GM18867 (cell line): ENCODE measurements around the gene RASAL3.
A peak's percentile ranks its signal among the peaks of the same experiment; 100 is the strongest.
"Not testable (repeated sequence)": the region's sequence is repeated elsewhere in the genome, so short reads cannot be mapped to it uniquely, and the experiment has no call there.

Experiments
- ATAC-seq: cut with Tn5 transposase; IDR thresholded peaks from one replicate; pipeline ENCODE4 v1.9.1; 2021; ENCODE audit warnings: mild to moderate bottlenecking, moderate library complexity; ENCODE audit not compliant: unreplicated experiment

Gene RASAL3

DNA sequence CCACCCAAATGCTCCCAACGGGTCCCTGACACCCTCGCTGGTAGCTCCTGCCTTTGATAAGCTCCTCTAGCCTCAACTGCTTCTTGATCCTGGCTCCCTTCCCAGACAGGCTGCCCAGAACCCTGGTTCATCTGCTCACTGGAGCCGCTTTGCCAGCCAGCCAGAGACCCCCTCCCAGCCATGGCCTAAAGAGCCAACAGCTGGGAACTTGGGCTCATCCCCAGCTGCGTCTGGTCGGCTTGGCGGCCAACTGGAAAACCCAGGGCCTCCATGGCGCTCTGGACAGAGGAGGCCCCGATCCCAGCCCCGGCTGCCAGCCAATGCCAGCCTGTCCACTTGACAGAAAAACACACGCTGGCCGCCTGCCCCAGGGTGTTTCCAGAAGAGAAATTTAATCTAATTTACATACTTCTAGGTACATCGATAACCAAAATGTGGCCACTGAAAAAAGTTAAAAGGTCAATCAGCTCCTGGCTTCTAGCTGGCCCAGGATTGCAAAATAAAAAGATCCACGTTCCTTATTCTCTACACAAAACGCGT is 42.6 kb downstream of the RASAL3 start:
- ATAC-seq = no peak

DNA sequence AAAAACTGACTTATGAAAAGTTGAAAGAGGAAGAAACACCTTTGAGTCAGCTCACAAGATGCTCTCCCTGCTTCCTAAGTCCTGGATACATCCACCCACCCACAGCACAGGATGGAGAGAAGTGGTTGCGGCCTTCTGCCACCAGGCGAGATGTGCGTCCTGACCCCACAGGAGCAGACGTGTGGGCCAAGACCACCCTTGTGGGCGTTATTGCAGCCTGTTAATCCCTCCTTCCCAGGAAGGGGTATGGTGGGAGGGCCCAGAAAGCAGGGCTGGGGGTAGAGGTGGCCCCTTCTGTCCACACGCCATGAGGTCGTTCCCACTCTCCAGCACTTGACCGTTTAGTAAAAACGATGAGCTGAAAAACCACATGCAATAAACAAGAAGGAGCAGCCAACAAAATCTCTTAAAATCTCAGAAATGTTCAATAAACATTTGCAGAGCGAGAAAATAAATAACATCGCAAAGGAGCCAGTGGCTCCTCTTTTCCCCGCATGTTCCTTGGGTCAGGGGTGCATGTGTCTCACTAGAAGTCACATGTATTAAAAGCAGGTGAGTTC is 43.1 kb downstream of the RASAL3 start:
- no peak for ATAC-seq

DNA sequence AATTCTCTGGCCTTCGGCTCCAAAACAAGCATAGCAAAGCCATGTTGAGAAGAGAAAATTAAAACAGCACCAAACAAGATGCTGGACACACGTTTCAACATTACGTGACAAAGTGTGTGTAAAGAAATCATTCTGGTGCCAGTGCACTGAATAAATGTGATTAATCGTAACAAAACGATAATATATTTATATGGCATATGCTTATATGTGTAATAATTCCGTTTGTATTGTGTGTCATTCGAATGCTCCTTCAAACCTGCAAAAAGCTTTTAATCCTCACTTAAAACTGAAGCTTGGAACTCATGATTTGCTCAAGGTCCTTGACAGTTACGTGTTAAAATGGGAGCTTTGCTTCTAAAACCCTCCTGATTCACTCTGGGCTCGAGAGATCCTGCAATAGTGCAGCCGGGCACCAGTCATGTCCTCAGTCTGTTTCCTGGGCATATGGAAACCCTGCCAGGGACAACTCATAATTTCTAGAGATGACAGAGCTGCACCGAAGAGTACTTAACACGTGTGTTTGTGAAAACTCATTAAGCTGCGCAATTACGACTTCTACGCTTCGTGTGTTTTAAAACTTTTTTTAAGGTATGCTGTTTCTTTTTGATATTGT is 44.8 kb downstream of the RASAL3 start:
- no peak for ATAC-seq

DNA sequence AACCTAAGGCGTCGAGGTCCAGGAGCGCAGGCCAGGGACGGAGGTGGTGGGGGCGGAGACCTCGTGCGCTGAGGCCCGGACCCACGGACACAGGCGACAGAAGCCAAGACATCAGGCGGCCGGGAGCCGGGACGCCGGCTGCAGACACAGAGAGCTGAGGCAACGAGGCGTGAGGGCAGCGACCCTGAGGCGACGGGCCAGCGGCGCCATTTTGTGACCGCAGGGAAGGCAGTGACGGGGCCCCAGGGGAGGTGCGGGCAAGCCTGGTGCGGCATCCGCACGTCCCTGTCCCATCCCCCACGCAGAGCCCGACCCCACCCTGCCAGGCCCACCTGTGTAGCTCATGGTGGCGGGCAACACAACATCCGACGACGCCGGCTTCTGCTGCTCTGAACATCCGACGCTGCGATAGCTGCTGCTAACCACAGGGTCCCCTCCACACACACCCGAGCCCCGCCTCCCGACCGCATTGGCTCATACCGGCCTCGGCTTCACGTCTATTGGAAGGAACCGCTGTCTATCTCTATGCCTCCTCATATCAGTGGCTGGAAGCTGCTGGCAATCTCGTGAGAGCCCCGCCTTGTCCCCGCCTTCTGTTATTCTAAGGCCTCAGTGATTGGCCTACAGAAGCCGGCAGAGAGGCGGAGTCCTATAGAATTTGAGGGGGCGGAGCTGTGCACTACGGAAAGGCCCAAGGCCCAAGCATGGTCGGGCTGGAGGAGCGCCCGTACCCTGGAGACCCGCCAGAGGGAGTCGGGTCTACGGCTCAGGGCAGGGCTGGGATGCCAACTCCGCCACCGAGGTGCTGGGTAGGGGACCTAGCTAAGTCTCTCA is 45.5 kb downstream of the RASAL3 start, which contains the start of gene AKAP8L:
Gene AKAP8L (minus strand): TSS at position 410 of the 834 bp plus-strand sequence. CDS start 65 bp downstream, at position 345.
- ATAC-seq = peak; percentile 94

DNA sequence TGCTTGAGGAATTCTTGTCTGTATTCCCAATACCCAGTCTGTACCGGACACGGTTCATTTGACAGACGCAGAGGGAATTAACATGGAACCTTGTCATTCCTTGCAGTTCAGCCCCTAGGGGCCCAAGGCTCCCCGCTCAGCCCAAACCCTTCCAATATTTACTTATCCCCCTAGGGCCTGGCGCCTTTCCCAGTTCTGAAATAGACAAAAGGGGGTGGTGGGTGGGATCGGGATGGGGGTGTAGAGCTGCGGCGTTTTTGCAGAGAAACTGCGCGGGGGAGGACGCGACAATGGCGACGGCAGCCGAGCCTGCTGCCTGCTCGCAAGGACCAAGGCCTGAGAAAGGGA is 46.1 kb downstream of the RASAL3 start:
- no peak for ATAC-seq

DNA sequence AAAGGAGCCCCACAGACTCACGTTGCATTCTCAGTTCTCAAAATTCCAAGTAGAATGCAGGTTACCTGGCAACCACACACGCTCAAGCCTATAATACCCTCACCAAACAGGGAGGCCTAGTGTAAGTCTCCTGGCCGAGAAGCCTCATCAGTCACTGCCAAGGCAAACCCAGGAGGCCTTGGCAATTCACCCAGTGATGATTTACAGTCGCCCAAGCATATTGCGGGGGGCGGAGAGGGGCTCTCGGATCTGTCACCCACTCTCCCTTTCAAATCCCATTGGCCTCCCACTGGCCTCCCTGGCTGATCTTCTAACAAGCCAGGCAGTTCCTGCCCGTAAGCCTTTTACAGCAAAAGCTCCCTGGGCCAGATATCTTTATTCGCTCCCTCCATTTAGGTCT is 46.6 kb downstream of the RASAL3 start:
- no peak for ATAC-seq

DNA sequence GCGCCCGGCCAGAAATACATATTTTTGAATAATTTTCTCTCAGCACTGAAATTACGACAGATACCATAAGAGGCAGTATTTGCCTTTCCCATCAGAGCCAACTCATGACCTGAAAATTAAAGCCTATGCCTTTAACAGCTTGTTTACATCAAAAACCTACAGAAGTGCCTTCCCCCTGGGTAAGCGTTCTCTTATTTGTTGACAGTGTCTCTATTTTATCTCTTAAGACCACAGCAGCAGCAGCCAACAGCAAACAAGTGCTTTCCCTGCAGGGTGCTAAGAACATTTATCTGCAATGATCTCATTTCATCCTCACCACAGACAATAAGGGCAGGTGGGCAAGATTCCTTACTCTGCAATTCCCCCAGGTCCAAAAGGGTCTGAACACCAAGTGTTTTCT is 51.5 kb downstream of the RASAL3 start:
- ATAC-seq = no peak

DNA sequence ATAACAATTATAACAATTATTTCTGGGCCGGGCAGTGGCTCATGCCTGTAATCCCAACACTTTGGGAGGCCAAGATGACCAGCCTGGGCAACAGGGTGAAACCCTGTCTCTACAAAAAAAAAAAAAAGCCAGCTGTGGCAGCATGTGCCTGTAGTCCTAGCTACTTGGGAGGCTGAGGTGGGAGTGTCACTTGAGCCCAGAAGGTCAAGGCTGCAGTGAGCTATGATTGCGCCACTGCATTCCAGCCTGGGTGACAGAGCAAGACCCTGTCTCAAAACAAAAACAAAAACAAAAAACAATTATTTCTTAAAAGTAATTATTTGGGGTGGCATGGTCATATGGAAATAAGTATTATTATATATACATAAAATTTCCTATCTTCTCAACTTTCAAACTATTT is 53.0 kb downstream of the RASAL3 start:
- not testable (repeated sequence) for ATAC-seq

DNA sequence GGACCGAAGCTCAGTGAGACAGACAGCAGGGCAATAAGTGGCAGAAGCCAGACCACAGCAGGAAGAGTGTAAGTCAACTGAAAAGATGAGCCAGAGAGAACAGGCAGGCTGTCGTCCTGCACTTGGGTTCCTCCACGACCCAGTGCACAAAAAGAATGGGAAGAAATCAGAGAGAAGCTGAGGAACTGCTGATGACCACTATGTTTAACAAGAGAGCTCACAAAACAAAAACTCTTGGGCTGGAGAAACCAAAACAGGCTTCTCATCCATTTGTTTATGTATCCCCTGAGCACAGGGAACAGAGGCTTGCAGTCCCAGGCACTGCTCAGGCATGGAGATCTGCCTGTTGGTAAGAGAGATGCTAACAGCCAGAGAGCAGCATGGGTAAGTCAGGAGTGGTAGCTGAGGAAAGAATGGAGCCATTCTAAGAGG is 59.5 kb downstream of the RASAL3 start:
- no peak for ATAC-seq

DNA sequence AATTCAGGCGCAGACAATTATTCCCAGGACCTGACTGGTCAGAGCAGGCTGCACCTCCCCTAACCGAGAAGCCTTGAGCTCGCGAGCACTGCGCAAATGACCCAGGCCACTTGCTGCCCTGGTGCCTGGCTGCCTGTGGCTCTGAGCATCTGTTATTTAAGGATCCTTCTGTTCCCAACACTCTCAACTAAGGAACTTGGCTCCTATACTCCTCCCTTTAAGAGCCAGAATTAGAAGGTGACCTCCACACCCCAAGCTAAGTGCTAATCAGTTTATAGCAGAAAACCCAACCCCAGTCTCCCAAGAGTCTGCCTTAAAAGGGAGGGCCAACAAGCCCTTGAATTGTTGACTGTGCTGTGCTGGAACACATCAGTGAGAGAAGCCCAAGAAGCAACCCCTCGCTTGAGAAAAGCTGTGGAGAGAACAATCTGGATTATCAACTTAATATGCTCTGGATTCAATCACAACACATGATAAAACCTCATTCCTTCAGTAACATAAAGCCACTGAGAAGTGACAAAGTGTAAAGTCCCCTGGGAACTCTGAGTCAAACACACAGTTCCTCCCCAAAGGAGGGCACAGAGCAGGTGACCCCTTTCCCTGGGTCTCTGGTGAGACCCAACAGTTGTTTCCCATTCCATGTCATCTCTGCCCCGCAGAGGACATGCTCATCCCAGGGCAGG is 60.1 kb downstream of the RASAL3 start:
- no peak for ATAC-seq

DNA sequence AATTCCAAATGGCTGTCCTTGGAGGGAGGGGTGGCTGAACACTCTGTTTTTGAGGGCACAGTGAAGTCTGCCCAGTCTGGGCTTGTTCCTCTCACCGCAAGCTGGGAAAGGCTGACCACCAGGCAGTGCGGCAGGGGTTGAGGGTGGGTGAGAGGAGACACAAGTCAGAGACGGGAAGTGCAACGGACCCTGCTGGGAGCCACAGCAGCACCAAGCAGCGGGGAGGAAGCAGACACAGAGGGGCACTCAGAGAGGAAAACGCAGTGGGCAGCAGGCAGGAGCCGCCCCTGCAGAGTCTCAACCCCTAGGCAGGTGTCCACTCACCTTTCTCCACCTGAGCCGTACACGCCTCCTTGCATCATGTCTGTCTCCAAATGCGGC is 61.2 kb downstream of the RASAL3 start:
- no peak for ATAC-seq

DNA sequence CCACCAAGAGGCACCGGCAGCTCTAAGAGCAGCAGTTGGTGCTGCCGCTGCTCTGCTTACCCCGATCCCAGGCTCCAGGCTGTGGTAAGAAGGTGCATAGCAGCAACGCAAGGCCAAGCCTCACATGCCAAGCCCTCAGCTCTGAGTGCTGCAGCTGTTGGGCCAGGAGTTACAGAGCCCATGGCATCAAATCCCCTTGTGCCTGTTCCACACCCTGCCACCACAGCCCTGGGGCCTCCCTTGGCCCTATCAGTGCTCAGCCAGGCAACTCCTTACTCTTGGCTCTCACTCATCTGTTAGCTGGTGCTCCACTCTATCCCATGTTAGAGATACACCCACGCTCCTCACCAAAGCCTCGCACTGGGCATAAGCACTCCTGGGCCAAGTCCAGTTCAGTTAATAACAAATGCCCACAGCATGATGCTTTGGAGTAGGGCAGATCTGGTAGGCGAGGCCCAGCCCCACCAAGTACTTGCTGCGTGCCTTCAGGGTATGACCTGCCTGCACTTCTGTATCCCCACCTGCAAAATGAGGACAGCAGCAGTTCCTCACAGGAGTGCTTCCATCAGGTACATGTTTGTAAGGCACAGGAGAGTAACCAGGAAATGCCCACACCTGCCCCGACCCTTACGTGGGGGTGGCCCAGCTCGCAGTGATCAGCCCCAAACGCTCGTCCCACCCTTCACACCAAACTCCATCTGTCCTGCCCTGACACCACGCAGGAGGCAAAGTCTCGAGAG is 61.8 kb downstream of the RASAL3 start:
- no peak for ATAC-seq
